ENCODE measurements around the gene ROR1. TPM values are rescaled to one million over a fixed set of nuclear protein-coding genes. Genes with fewer than 3 reads are reported as not detected.

ROR1 gene
- total and polyA plus RNA-seq, 9 of the 15 experiments (the other 6 are each of a cell fraction or from before 2014, with no cell fraction given), result 0.02 TPM; not detected in 8

GRCh38 chr1:64038119-64038518 lies 264.3 kb downstream of the ROR1 start (continued):
- TF ChIP-seq ZNF655 (CRISPR knock-in tag; IDR thresholded peaks at IDR 0.05) (no peak), ZNF830 (CRISPR knock-in tag; IDR thresholded peaks at IDR 0.05) (no peak), HNRNPL (IDR thresholded peaks at IDR 0.05; ENCODE audit: low read depth, low read length) (no peak), ZSCAN29 (IDR thresholded peaks at IDR 0.05) (no peak), RERE (CRISPR knock-in tag; IDR thresholded peaks at IDR 0.05; ENCODE audit: borderline replicate concordance) (no peak), KLF6 (CRISPR knock-in tag; IDR thresholded peaks at IDR 0.05; ENCODE audit: borderline replicate concordance) (no peak), E2F4 (CRISPR knock-in tag; IDR thresholded peaks at IDR 0.05; ENCODE audit: low read depth) (no peak), ASH1L (IDR thresholded peaks at IDR 0.05; ENCODE audit: borderline replicate concordance, low read depth, partially characterized antibody) (no peak)
